H1 (cell line): ENCODE measurements around the gene EIF1AX. TPM values are rescaled to one million over a fixed set of nuclear protein-coding genes. Genes with fewer than 3 reads are reported as not detected.

Experiments
- CTCF ChIA-PET: fragments of 300-600 bp; sonication (Branson Sonifier 250); formaldehyde crosslinking; loops from one replicate; lab custom pipeline; 2021; ENCODE audit not compliant: partially characterized antibody; lab: Charles Lee
- POLR2A ChIA-PET: fragments of 300-600 bp; sonication (Branson Sonifier 250); formaldehyde crosslinking; loops from one replicate; lab custom pipeline; 2021; ENCODE audit warnings: inconsistent platforms; ENCODE audit not compliant: partially characterized antibody; lab: Charles Lee
- DNase-seq, 2 experiments: peaks; one replicate each; pipeline versions ENCODE4 v3.0.0 to v3.0.0-alpha.2; 2010 to 2022; ENCODE audit warnings: low spot score in 2 of 2, low read depth in 1 of 2, mixed read lengths in 1 of 2
- FAIRE-seq: peaks from 2 replicates; lab custom pipeline; 2011; peaks lifted over from hg19 to GRCh38; lab: Jason Lieb, UNC
- H2AFZ ChIP-seq: 2 replicates; pipeline ENCODE4 v1.8.1; 2012; ENCODE audit warnings: low read length, inconsistent platforms
- H2AK5ac ChIP-seq: 2 replicates; pipeline ENCODE4 v1.6.1; 2013; ENCODE audit warnings: low read depth, low read length
- H2BK120ac ChIP-seq: replicated peaks from 2 replicates; pipeline ENCODE3; 2013; ENCODE audit warnings: low read depth, low read length, inconsistent platforms
- H2BK12ac ChIP-seq: 2 replicates; pipeline ENCODE4 v1.6.1; 2013; ENCODE audit warnings: low read depth, low read length
- H2BK15ac ChIP-seq: 2 replicates; pipeline ENCODE4 v1.6.1; 2013; ENCODE audit warnings: low read length
- H2BK20ac ChIP-seq: 2 replicates; pipeline ENCODE4 v1.6.1; 2013; ENCODE audit warnings: low read length
- H2BK5ac ChIP-seq: 2 replicates; pipeline ENCODE4 v1.6.1; 2013; ENCODE audit warnings: low read depth, low read length
- H3K14ac ChIP-seq: 2 replicates; pipeline ENCODE4 v1.6.1; 2013; ENCODE audit warnings: inconsistent platforms; ENCODE audit not compliant: insufficient read length
- H3K18ac ChIP-seq: 2 replicates; pipeline ENCODE4 v1.6.1; 2013; ENCODE audit warnings: low read length; ENCODE audit errors: extremely low read depth
- H3K23ac ChIP-seq: 2 replicates; pipeline ENCODE4 v1.6.1; 2013; ENCODE audit warnings: inconsistent platforms; ENCODE audit not compliant: insufficient read length
- H3K23me2 ChIP-seq: 2 replicates; pipeline ENCODE4 v1.6.1; 2013; ENCODE audit warnings: low read depth, low read length
- H3K27ac ChIP-seq: 2 replicates; pipeline ENCODE4 v1.6.1; 2011; ENCODE audit warnings: low read depth, low read length, inconsistent platforms
- H3K27me3 ChIP-seq, 4 experiments: replicated peaks in 1 of 4; 1 replicate in 1 of 4; 2 replicates in 3 of 4; pipeline versions ENCODE4 v1.6.1 to v1.8.1; 2011 to 2013; ENCODE audit warnings: low read length in 3 of 4, mild to moderate bottlenecking in 3 of 4, inconsistent platforms in 2 of 4, mixed read lengths in 2 of 4, moderate library complexity in 1 of 4; ENCODE audit not compliant: control insufficient read depth in 3 of 4, insufficient read depth in 3 of 4; ENCODE audit errors: extremely low read depth in 1 of 4
- H3K36me3 ChIP-seq, 4 experiments: 2 replicates each; pipeline versions ENCODE4 v1.6.1 to v1.8.1; 2011 to 2013; ENCODE audit warnings: mild to moderate bottlenecking in 4 of 4, low read length in 3 of 4, moderate library complexity in 2 of 4, control low read depth in 1 of 4, inconsistent platforms in 1 of 4; ENCODE audit not compliant: insufficient read depth in 4 of 4, control insufficient read depth in 2 of 4
- H3K4ac ChIP-seq: replicated peaks from 2 replicates; pipeline ENCODE3; 2013; ENCODE audit warnings: low read length, low read depth, mixed read lengths, inconsistent platforms; ENCODE audit not compliant: insufficient read length
- H3K4me1 ChIP-seq, 4 experiments: replicated peaks in 1 of 4; 1 replicate in 1 of 4; 2 replicates in 3 of 4; pipeline versions ENCODE4 v1.6.1 to v1.8.1; 2011 to 2013; ENCODE audit warnings: low read length in 3 of 4, inconsistent platforms in 2 of 4, mixed read lengths in 1 of 4; ENCODE audit not compliant: insufficient read depth in 4 of 4, control insufficient read depth in 3 of 4
- H3K4me2 ChIP-seq, 2 experiments: 2 replicates each; pipeline versions ENCODE4 v1.6.1 to v1.8.1; 2011 to 2013; ENCODE audit warnings: low read depth in 2 of 2, low read length in 2 of 2, control low read depth in 1 of 2, inconsistent platforms in 1 of 2, mild to moderate bottlenecking in 1 of 2; ENCODE audit not compliant: insufficient read depth in 1 of 2
- H3K4me3 ChIP-seq, 4 experiments: fragments of 200-600, 300-600 bp in 1 of 4; sonication (generic), shearing (Covaris generic), sonication (Bioruptor Twin) in 1 of 4; 2 replicates each; pipeline versions ENCODE4 v1.5.1 to v1.8.1; 2011 to 2016; ENCODE audit warnings: low read length in 4 of 4, low read depth in 3 of 4, control low read depth in 2 of 4, inconsistent platforms in 2 of 4, mild to moderate bottlenecking in 2 of 4, mixed read lengths in 1 of 4, moderate library complexity in 1 of 4; ENCODE audit not compliant: insufficient read depth in 2 of 4; ENCODE audit errors: extremely low read depth in 1 of 4
- H3K56ac ChIP-seq: replicated peaks from 2 replicates; pipeline ENCODE3; 2013; ENCODE audit warnings: low read depth, mild to moderate bottlenecking, mixed read lengths, low read length, inconsistent platforms; ENCODE audit not compliant: insufficient read length
- H3K79me1 ChIP-seq: 2 replicates; pipeline ENCODE4 v1.6.1; 2013; ENCODE audit warnings: low read depth, low read length, control low read depth
- H3K79me2 ChIP-seq, 2 experiments: 2 replicates each; pipeline versions ENCODE4 v1.6.1 to v1.8.1; 2012 to 2013; ENCODE audit warnings: low read length in 2 of 2, mild to moderate bottlenecking in 2 of 2, inconsistent platforms in 1 of 2; ENCODE audit not compliant: insufficient read depth in 2 of 2, control insufficient read depth in 1 of 2
- H3K9ac ChIP-seq, 4 experiments: replicated peaks in 1 of 4; 1 replicate in 1 of 4; 2 replicates in 3 of 4; pipeline versions ENCODE4 v1.6.1 to v1.8.1; 2011 to 2013; ENCODE audit warnings: low read depth in 3 of 4, low read length in 3 of 4, control low read depth in 2 of 4, mild to moderate bottlenecking in 2 of 4, moderate library complexity in 2 of 4, inconsistent platforms in 1 of 4; ENCODE audit errors: extremely low read depth in 1 of 4
- H3K9me3 ChIP-seq, 2 experiments: 2 replicates each; pipeline versions ENCODE4 v1.6.1 to v1.8.1; 2012 to 2013; ENCODE audit warnings: mild to moderate bottlenecking in 2 of 2, moderate library complexity in 2 of 2, control low read depth in 1 of 2, inconsistent platforms in 1 of 2, low read depth in 1 of 2, low read length in 1 of 2, mixed read lengths in 1 of 2; ENCODE audit not compliant: insufficient read depth in 2 of 2
- H4K20me1 ChIP-seq, 2 experiments: replicated peaks in 1 of 2; 2 replicates each; pipeline versions ENCODE3 to v1.8.1; 2011 to 2013; ENCODE audit warnings: inconsistent platforms in 2 of 2, low read length in 2 of 2, mild to moderate bottlenecking in 1 of 2; ENCODE audit not compliant: insufficient read depth in 2 of 2, control insufficient read depth in 1 of 2
- H4K5ac ChIP-seq: 2 replicates; pipeline ENCODE4 v1.6.1; 2013; ENCODE audit warnings: low read length, low read depth, mixed read lengths, inconsistent platforms; ENCODE audit not compliant: insufficient read length
- H4K8ac ChIP-seq: 2 replicates; pipeline ENCODE4 v1.8.0; 2013; ENCODE audit warnings: mild to moderate bottlenecking, moderate library complexity, low read length, inconsistent platforms; ENCODE audit not compliant: insufficient read depth; ENCODE audit errors: extremely low read depth
- H4K91ac ChIP-seq: replicated peaks from 2 replicates; pipeline ENCODE3; 2013; ENCODE audit warnings: low read length, mixed read lengths, inconsistent platforms; ENCODE audit not compliant: insufficient read length
- ASH2L ChIP-seq: fragments of 200-600, 300-600 bp; sonication (generic); IDR thresholded peaks from one replicate; pipeline ENCODE4 v1.7.1; 2017; ENCODE audit warnings: low read length
- CBX5 ChIP-seq: fragments of 300-800, 300-1000 bp; sonication (generic); IDR thresholded peaks from 2 replicates; pipeline ENCODE4 v1.7.1; 2016; ENCODE audit warnings: antibody characterized with exemption, low read length, low read depth
- USF2 ChIP-seq: IDR thresholded peaks from 2 replicates; pipeline ENCODE4 v1.6.1; 2011; ENCODE audit warnings: low read length, improper control_type of control experiment
- WGBS, 2 experiments: shearing (Covaris generic) in 1 of 2; methylation state at CpG; one replicate each; pipeline versions ENCODE4 v1.1.6 to v1.1.7; 2013 to 2015; ENCODE audit warnings: low lambda C conversion rate in 2 of 2, mixed read lengths in 2 of 2, inconsistent platforms in 1 of 2, low coverage in 1 of 2, missing lambda C conversion rate in 1 of 2; ENCODE audit not compliant: insufficient replicate concordance in 2 of 2, insufficient coverage in 1 of 2, insufficient read length in 1 of 2; ENCODE audit errors: extremely low coverage in 1 of 2, missing lambda C conversion rate in 1 of 2; 5-methylcytosine and 5-hydroxymethylcytosine counted together
- polyA plus RNA-seq, 7 experiments: library from polyadenylated mRNA; depleted of rRNA in 3 of 7; stranded (reverse) in 5 of 7; unstranded in 2 of 7; fragments of >200 nt in 5 of 7; fragments of 200-250 nt in 2 of 7; gene quantifications; 1 replicate in 5 of 7; 2 replicates in 1 of 7; 4 replicates in 1 of 7; pipeline versions ENCODE4 v1.2.1 to v1.2.3, GENCODE V29; 2011 to 2013; ENCODE audit warnings: missing spikeins in 2 of 7, mixed read lengths in 2 of 7
- total RNA-seq: library from RNA; stranded (reverse); fragmentation: NEBNext Ultra II Directional; extraction: Animal tissue kit (Norgen Biotek cat#: 25700); gene quantifications from 2 replicates; pipeline ENCODE4 v1.2.1, GENCODE V29; 2021

The EIF1AX gene
- total and polyA plus RNA-seq, 2 of the 8 experiments (the other 6 are each of a cell fraction or from before 2014, with no cell fraction given) = 34.0 to 175 TPM

DNA sequence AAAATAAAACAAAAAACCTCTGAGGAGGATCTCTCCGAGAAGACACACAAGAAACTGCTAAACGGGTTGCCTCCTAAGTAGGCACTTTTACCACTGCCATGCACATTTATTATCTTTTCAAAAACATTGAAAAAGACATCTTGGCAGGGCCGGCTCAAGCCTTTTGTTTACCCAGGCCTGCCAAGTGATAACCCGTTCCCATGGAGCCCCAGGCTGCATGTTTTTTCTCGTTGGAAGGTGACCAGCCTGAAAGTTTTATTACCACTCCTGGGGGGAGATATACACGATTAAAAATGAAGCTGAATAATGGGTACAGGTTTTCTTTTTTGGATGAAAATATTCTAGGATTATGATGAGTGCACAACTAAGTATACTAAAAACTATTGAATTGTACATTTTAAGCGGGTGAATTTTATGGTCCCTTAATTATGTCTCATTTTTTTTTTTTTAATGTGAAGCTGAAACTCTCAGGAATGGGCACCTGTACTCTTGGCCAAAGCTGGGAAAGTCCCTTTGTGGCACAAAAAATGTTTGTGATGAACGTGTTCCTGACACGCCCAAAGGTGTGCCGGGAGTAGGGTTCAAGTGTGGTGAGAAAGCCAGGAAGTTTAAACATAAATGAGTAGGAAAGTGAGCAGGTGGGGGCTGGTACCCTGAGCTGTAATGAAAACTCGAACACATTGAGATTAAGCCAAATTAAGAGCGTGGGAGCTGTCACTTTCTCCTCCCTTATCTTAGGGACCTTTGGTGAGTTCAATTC, 23.4 kb downstream of the EIF1AX start:
- WGBS, 2 experiments = 86% methylated on average over 11 of the region's 12 CpGs; no CpG with 5 or more reads in 1 of the 2 experiments
- POLR2A ChIA-PET = interaction anchor here (1.1 to 1.3 kb wide), 2 partner anchors 17 to 23 kb away, joined by 3 to 4 read pairs; partner anchors contain the start of gene EIF1AX
- H2AFZ ChIP-seq = no peak overlapping the region

More for the DNA sequence above, 23.4 kb downstream of the EIF1AX start:
- DNase-seq = no peak
- no peak overlapping the region for H4K5ac ChIP-seq
- no peak overlapping the region for H2BK15ac ChIP-seq
- H3K4me3 ChIP-seq = no peak overlapping the region
- no peak for FAIRE-seq
- H3K23me2 ChIP-seq = peaks cover 3% of the 10 kb centered on the region; the same call in 1 of the 2 replicates
- no peak overlapping the region for H3K4me2 ChIP-seq
- no peak overlapping the region for H2BK5ac ChIP-seq
- H3K27ac ChIP-seq = no peak overlapping the region
- no peak overlapping the region for H3K9ac ChIP-seq
- CTCF ChIA-PET = no interaction called here
- H2BK120ac ChIP-seq = no peak overlapping the region
- H4K20me1 ChIP-seq = peaks cover 0 to 4% of the 10 kb centered on the region in 2 experiments
- no peaks in the 10 kb centered on the region for H3K36me3 ChIP-seq
- no peak overlapping the region for H2BK12ac ChIP-seq
- no peak for TF ChIP-seq CBX5
- no peak for TF ChIP-seq USF2
- no peak for TF ChIP-seq ASH2L
- no peak overlapping the region for H3K4ac ChIP-seq
- H2BK20ac ChIP-seq = no peak overlapping the region
- no peak overlapping the region for H3K56ac ChIP-seq
- H3K79me1 ChIP-seq = peaks cover 2% of the 10 kb centered on the region; the same call in 1 of the 2 replicates
- no peaks in the 10 kb centered on the region for H3K79me2 ChIP-seq
- no peak overlapping the region for H2AK5ac ChIP-seq
- no peak overlapping the region for H4K91ac ChIP-seq
- H3K14ac ChIP-seq = no peak overlapping the region
- H3K23ac ChIP-seq = no peak overlapping the region
- H3K9me3 ChIP-seq = peaks cover 0 to 3% of the 10 kb centered on the region in 2 experiments; a peak in 1 of 4 replicates
- H3K18ac ChIP-seq = no peak overlapping the region
- no peak overlapping the region for H4K8ac ChIP-seq
- 0 out of 7 replicates have a peak, but pooled peaks cover 0 to 3% (median 0%) of the 10 kb centered on the region in 4 experiments for H3K4me1 ChIP-seq
- H3K27me3 ChIP-seq = peaks cover 3 to 23% (median 19%) of the 10 kb centered on the region in 4 experiments
